ENCODE measurements around the gene MYH9.
"Not testable (repeated sequence)": the region's sequence is repeated elsewhere in the genome, so short reads cannot be mapped to it uniquely, and the experiment has no call there.

MYH9 gene

DNA sequence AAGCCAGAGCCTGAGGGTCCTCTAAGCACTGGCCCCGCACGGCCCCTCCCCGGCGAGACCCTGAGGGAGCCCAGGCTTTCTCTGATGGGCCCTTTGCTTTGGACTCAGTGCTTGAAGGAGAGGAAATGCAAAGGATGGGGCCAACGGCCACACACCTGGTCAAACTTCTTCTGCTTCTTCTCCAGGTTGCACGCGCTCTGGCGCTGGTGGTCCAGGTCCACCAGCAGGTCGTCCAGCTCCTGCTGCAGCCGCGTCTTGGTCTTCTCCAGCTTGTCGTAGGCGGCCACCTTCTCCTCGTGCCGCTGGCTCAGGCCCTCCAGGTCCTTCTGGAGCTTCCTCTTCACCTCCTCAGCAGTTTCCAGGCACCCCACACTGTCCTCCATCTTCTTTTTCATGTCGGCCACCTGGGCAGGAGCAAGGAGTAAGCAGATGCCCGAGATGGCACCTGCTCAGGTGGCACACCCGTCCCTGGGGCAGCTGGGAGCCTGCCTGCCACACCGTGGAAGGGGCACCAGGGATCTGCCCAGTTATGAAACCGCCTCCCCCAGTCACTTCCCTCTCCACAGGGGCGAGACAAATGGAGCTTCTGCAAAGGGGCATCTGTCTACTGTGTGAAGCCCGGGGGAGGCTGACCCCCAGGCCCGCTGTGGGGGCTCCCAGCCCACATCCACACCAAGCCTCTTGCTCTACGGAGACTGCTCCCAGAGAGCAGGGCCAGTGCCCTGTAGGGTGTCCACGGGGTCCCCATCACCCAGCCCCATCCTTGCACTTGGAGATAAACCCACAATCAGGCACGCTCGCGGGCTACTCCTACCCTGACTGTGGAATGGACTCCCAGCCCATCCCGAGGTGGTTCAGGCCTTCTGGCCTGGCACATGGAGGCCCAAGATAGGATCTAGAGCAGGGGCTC, 95.7 kb downstream of the MYH9 start:
- no peak for DNase-seq (ENCODE audit: low read depth)

DNA sequence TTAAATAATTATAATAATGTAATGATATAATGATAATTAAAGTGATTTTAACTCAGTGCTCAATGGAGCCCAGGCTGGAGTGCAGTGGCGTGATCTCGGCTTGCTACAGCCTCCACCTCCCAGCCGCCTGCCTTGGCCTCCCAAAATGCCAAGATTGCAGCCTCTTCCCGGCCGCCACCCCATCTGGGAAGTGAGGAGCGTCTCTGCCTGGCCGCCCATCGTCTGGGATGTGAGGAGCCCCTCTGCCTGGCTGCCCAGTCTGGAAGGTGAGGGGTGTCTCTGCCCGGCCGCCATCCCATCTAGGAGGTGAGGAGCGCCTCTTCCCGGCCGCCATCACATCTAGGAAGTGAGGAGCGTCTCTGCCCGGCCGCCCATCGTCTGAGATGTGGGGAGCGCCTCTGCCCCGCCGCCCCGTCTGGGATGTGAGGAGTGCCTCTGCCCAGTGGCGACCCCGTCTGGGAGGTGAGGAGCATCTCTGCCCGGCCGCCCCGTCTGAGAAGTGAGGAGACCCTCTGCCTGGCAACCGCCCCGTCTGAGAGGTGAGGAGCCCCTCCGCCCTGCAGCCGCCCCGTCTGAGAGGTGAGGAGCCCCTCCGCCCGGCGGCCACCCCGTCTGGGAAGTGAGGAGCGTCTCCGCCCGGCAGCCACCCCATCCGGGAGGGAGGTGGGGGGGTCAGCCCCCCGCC, 97.2 kb downstream of the MYH9 start:
- not testable (repeated sequence) for DNase-seq (ENCODE audit: low read depth)

DNA sequence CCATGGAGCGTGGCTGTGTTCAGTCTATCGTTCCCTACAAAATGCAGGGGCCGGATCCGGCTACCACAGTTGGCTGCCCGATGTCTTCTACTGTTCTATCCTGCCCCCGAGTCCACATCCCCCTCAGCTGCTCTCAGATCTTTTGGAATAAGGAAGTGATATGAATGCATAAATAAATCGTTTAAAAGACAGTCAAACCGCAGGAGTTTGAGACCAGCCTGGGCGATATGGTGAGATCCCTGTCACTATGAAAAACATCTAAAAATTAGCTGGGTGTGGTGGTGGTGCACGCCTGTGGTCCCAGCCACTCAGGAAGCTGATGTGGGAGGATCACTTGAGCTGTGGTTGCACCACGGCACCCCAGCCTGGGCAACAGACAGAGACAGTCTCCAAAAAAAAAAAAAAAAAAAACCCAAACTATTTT, 97.8 kb downstream of the MYH9 start:
- DNase-seq (ENCODE audit: low read depth): peak; percentile 61

DNA sequence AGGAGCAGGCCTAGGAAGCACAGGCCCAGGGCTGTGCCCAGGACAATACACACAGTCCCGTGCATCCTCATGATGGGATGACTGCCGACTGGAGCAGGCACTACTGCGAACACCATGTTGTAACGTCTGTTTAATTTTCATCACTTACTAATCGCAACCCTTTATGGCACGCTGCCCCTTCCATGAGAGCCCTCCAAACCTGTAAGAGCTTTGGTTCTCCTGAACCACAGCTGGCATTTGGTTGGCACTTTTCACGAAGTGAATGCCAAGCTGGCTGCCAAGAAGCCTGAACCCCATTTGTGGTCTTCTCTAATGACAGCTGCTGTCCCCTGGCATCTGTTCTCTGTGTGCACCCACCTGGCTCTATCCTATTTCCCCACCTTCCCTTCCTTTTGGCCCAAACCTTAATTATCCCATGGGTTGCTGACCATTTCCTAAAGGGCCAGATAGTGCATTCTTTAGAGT, 98.3 kb downstream of the MYH9 start:
- no peak for DNase-seq (ENCODE audit: low read depth)

DNA sequence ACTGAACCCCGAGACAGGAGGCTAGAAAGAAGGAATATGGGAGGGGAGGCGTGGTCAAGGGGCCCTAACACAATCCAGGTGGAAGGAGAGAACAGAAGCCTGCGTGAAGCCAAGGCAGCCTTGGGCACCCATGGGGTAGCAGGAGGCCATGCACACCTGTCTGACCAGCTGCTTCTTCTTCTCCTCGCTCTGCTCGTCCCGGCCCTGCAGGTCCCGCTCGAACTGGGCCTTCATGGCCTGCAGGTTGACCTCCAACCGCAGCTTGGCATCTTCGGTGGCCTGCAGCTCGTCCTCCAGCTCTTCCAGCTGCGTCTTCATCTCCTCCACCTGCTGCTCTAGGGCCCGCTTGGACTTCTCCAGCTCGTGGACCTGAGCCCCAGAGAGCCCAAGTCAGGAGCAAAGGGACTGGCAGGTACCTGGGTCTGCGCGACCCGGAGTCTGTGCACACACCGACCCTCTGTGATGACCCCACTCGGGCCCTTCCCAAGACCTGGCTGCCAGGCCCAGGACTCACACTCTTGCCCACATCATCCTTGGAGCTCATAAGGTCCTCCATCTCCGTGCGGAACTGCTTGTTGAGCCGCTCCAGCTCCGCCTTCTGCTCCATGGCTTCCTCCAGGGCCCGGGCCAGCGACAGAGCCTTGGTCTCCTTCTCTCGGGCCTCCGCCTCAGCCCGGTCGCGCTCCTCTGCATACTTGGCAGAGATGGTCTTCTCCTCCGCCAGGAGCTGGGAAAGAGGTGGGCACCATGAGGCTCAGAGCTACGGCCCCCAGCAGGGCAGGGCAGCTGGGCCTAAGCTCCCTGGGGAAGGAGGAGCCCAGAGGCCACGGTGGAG, 99.0 kb downstream of the MYH9 start:
- no peak for DNase-seq (ENCODE audit: low read depth)

DNA sequence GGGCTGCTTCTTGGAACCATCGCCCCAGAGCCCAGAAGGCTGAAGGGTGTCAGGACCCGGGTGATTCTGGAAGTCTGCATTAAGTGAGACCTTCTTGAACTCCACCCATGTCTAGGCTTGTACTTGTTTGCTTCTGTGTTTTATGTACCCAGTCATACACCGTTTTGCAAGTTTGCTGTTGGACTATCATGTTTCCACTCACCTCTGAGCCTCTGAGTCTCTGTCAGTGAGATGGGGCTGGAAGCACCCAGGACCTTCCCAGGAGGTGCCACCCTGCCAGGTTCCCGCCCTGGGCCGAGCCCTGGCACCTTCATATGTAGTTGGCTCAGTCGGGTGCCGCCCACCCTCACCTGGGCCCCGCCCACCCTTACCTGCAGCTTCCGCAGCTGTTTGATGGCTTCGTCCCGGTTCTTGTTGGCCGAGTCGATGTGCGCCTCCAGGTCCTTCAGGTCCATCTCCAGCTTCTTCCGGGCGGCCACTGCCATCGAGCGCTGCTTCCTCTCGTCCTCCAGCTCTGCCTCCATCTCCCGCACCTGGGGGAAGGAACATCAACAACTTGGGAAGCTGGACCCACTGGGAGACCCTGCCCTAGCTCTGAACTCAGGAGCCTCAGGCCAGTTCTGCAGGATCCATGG, 99.8 kb downstream of the MYH9 start:
- no peak for DNase-seq (ENCODE audit: low read depth)

DNA sequence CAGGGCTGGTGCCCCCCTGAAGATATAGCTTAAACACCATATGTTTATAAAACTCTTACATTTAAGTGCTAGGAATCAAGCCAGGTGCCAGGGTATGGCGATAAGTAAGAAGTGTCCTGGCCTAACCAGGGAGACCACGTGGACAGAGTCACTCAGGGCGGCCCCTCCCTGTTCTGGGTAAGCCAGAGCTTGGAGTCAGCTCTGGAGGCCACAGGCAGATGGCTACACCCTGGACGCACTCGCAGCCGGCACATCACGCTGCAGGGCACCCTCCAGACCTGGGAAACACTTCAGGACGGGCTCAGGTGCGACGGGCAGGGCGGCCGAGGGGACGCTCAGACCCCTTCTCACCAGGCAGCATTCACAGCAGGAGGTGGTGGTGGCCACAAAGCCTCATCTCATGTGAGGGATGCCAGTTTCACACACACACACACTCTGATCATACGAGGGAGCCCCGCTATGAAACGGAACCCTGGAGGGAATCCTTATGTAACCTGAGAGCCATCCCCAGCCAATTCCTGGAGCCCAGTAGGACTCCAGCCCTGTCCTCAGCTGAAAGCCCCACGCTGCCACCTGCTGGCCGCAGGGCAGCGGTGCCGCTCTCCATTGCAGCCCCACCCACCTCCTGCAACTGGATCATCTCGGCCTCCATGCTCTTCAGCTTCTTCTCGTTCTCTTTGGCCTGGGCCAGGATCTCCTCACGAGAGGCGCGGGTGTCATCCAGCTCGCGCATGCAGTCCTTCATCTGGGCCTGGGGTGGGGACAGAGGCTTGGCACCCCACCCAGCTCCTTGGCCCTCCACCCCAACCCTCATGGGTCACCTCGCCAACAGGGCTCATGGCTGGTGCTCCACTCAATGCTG, 101.4 kb downstream of the MYH9 start:
- DNase-seq (ENCODE audit: low read depth): peak; percentile 29

DNA sequence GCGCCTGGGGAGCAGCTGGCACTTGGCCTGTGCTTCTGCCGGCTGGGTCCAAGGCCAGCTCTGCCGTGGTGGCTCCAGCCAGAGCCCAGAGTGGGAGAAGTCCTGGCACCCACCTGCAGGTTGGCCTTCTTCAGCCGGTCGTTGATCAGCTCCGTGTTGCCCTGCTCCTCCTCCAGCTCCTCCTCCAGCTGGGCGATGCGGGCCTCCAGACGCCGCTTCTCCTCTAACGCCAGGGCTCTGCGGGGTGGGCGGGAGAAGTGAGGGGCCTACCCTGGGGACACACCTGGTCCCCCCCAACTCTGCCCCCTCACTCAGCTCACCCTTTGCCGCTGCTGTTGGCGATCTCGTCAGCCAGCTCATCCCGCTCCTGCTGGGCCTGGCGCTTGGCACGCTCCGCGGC, 102.2 kb downstream of the MYH9 start:
- no peak for DNase-seq (ENCODE audit: low read depth)

DNA sequence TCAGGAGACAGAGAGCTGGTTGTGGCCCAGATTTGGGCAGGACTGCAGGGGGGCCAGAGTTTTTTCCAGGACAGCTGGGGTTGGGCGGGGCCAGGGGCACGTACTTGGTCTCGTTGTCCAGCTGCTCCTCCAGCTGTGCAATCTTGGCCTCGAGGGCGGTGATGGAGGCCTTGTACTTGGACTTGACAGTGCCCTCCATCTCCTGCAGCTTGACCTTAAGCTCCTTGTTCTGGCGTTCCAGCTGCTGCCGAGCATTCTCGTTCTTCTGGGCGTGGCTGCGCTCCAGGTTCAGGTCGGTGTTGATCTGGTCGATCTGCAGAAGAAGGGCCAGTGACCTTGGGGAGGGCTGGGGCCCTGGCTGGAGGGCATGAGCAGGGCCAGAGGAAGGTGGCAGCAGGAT, 102.8 kb downstream of the MYH9 start:
- no peak for DNase-seq (ENCODE audit: low read depth)

DNA sequence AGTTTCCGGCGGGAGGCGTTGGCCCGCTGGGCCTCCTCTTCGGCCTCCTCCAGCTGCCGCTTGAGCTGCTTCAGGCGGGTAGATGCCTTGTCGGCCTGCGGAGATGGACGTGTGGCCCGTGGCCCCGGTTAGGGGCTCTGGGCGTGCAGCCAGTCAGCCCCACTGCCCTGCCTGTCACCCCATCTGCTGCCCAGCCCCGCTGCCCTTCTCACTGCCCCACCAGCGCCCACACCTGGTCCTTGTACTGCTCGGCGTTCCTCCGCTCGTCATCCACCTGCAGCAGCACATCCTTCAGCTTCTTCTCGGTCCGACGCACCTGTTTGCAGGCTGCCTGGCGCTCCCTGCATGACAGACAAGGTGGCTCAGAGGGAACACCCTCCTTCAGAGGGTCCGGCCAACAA, 103.6 kb downstream of the MYH9 start:
- DNase-seq (ENCODE audit: low read depth): no peak

DNA sequence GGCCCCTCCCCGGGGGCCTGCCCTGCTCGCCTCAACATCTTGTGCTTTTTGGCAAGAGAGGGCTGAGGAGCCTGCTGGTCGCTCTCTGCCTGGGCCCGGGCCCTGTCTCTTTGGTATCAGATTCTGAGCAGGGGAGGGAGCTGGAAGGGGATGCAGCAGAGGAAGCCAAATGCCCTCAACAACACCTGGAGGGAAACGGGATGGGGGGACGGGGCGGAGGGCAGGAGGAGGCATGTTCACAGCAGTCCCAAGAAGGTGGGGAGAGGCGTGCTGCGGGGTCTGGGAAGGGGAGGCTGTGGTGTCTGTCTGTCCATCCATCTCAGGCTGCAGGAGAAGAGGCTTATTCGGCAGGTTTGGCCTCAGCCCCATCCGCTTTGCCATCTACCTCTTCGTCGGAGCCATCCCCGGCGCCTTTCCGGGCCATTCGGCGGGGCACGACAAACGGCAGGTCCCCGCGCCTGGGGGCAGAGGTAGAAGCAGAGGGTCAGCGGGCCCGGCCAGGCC, 105.4 kb downstream of the MYH9 start:
- no peak for DNase-seq (ENCODE audit: low read depth)

DNA sequence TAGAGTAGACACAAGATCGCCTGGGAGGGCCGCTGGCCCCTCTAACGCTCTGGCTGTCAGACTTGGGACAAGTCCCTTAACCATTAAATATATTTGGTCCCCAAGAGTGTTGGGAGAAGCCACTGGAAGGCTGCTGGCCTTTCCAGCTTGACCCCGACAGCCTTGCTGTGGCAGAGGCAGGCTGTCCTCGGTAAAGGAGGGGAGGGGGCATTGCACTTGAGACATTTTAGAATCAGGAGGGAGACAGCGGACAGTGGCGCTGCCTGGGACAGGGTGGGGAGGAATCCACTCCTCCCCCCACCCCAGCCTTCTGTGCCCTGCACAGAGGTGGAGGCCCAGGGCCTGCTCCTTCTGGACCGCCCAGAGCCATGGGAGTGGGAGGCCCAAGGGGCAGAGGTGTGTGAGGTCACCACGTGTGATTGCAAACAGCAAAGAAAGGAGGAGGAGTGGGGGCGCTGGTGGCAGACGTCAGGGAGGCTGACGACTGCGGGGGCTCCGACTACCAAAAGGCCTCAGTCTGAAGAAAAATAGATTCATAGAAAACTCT, 105.9 kb downstream of the MYH9 start:
- no peak for DNase-seq (ENCODE audit: low read depth)

DNA sequence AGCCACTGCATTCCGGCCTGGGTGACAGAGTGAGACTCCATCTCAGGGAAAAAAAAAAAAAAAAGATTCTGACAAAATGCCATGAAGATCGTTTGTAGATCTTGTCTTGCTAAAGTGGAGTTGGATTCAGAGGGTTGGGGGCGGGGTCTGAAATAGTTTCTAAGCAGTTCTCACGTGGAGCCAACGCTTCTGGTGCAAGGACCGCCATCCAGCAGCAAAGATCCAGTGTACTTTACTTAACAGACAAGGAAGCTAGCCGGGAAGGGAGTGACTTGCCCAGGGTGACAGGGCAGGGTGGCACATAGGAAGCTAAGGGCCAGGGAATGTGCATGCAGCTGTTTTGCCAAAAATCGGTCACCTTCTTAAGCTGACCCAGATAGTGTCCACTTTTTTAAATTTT, 107.4 kb downstream of the MYH9 start:
- DNase-seq (ENCODE audit: low read depth): no peak

DNA sequence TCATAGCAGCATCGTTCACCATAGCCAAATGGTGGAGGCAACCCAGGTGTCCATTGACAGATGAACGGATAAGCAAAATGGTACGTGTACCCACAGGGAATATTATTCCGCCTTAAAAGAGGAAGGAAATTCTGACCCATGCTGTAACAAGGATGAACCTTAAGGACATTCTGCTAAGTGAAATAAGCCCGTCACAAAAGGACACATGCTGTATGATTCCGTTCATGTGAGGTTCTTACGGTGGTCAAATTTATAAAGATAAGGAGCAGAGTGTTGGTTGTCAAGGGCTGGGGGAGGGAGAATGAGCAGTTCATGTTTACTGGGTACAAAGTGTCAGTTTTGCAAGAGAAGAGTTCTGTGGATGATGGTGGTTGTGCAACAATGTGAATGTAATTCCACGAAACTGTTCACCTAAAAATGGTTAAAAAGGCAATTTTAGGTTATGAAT, 108.5 kb downstream of the MYH9 start:
- no peak for DNase-seq (ENCODE audit: low read depth)

DNA sequence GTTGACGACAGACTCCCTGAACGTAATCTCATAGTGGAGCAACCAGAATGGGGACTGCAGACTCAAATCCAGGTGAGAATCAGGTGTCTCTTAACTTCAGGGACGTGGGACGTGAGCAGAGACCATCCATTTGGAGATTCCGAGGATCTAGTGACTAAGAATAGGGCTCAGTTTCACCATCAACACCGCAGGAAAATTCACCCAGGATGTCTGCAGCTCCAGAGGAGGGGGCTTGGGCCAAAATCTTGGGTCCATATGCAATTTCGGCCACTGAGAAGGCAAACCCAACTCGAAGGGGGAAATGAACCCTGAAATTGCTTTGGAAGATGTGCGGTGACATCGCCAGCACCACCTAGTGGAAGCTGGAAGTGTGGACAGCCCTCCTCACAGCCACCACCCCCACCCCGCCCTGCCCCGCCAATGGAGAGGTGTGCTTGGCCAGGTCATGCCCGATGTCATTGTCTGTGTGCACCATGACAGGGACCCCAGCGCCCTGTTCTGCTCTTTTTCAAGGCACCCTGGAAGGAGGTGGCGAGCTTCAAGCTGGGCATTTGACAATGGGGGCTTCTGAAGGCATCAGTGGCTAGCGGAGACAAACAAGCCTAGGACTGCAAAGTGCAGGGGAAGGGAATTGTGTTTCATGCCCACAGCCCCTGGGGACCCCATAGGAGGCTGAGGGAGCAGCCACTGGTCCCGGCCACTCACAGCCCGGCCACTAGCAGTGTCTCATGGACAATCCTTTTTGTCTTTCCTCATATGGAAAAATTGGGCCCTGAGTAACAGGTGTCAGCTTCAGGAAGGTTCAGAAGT, 110.1 kb downstream of the MYH9 start:
- peak; percentile 43 for DNase-seq (ENCODE audit: low read depth)

DNA sequence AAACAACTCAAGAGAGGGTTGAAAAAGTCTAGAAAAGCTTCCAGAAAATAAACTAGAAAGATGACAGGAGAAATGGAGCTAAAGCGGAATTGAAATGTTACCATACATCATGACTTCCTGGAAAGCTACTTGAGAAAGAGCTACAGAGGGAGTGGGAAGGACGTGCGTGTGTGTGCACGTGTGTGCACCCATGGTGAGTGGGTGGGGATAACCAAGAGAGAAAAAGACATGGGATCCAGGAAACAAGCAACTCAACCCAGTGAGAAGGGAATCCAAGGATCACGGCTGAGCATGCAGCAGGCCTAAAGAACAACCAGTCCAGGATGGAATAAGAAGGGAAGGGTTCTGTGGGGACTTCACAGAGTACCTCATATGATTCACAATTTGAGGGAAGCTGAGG, 113.2 kb downstream of the MYH9 start:
- DNase-seq (ENCODE audit: low read depth): no peak

DNA sequence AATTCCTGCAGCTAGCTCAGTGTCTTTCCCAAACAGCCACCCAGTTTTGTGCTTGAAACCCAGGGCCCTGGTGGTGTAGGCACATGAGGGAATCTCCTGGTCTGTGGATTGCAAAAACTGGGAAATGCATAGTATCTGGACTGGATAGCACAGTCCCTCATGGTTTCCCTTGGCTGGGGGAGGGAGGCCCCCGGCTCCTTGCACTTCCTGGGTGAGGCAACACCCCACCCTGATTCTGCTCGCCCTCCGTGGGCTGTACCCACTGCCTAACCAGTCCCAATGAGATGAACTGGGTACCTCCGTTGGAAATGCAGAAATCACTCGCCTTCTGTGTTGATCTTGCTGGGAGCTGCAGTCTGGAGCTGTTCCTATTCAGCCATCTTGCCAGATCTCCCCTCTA, 115.8 kb downstream of the MYH9 start:
- DNase-seq (ENCODE audit: low read depth): not testable (repeated sequence)

DNA sequence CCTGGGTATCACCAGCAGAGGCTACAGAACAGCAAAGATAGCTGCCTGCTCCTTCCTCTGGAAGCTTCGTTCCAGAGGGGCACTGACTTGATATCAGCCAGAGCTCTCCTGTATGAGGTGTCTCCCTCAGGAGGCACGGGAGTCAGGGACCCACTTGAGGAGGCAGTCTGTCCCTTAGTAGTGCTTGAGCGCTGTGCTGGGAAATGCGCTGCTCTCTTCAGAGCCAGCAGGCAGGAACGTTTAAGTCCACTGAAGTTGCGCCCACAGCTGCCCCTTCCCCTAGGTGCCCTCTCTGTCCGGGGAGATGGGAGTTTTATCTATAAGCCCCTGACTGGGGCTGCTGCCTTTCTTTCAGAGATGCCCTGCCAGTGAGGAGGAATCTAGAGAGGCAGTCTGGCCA, 116.5 kb downstream of the MYH9 start:
- DNase-seq (ENCODE audit: low read depth): not testable (repeated sequence)

DNA sequence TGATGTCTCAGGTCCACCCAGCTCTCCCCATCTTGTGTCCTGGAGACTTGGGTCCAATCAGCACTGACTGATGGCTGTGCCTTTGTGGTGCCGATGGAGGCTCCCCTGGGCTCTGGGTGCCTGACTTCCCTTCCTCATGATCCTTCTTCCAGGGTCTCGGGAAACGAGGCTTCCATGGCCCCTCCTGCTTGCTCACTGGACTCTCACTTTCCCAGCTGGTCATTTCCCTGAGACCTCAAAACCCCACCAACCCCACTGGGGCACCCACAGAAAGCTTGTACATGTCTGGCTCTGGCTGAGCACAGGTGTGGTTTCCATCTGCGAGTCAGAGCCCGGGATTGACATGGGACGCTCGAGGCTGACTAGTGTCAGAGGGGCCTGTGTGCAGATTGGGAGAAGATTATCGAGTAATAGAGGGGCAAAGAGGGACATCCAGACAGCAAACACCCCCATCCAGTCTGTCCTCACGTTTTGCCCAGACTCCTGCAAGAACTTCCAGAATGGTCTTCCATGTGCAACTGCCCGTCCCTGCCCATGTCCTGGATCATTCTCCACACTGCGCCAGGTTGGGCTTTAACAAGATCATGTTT, 119.8 kb downstream of the MYH9 start:
- no peak for DNase-seq (ENCODE audit: low read depth)

Measured in T-helper 22 cell (primary cell).